Osteocyte (in vitro differentiated cells): ENCODE data around the gene MEGF9. TPM values are rescaled to one million over a fixed set of nuclear protein-coding genes. Genes with fewer than 3 reads are reported as not detected.
A peak's percentile ranks its signal among the peaks of the same experiment; 100 is the strongest.
"Not testable (repeated sequence)": the region's sequence is repeated elsewhere in the genome, so short reads cannot be mapped to it uniquely, and the experiment has no call there.

Source experiments
- DNase-seq: peaks from one replicate; pipeline ENCODE4 v3.0.0; 2021; ENCODE audit warnings: mixed read lengths; ENCODE audit not compliant: unreplicated experiment; ENCODE audit errors: extremely low spot score
- H3K27ac Mint-ChIP-seq: one replicate; pipeline ENCODE4 v1.8.0; 2021; ENCODE audit warnings: mild to moderate bottlenecking, mixed read lengths; ENCODE audit not compliant: unreplicated experiment
- H3K27me3 Mint-ChIP-seq: one replicate; pipeline ENCODE4 v1.8.0; 2021; ENCODE audit warnings: mixed read lengths; ENCODE audit not compliant: unreplicated experiment
- H3K36me3 Mint-ChIP-seq: one replicate; pipeline ENCODE4 v1.8.0; 2021; ENCODE audit warnings: mixed read lengths; ENCODE audit not compliant: unreplicated experiment
- H3K4me1 Mint-ChIP-seq: one replicate; pipeline ENCODE4 v1.8.0; 2021; ENCODE audit warnings: mixed read lengths; ENCODE audit not compliant: unreplicated experiment
- H3K4me3 Mint-ChIP-seq: one replicate; pipeline ENCODE4 v1.8.0; 2021; ENCODE audit warnings: mild to moderate bottlenecking, moderate library complexity, mixed read lengths; ENCODE audit not compliant: unreplicated experiment
- H3K9me3 Mint-ChIP-seq: one replicate; pipeline ENCODE4 v1.8.0; 2021; ENCODE audit warnings: mixed read lengths; ENCODE audit not compliant: unreplicated experiment
- CTCF ChIP-seq: fragments of 200-600 bp; sonication (generic); IDR thresholded peaks from 2 replicates; pipeline ENCODE4 v1.5.0; 2021; ENCODE audit warnings: antibody characterized with exemption, mild to moderate bottlenecking, moderate library complexity
- total RNA-seq: library from RNA; stranded (reverse); gene quantifications from 2 replicates; pipeline ENCODE4 v1.2.1, GENCODE V29; 2021

Gene MEGF9
- total RNA-seq, 1 donor from 2014 or later: 21.4 TPM

DNA sequence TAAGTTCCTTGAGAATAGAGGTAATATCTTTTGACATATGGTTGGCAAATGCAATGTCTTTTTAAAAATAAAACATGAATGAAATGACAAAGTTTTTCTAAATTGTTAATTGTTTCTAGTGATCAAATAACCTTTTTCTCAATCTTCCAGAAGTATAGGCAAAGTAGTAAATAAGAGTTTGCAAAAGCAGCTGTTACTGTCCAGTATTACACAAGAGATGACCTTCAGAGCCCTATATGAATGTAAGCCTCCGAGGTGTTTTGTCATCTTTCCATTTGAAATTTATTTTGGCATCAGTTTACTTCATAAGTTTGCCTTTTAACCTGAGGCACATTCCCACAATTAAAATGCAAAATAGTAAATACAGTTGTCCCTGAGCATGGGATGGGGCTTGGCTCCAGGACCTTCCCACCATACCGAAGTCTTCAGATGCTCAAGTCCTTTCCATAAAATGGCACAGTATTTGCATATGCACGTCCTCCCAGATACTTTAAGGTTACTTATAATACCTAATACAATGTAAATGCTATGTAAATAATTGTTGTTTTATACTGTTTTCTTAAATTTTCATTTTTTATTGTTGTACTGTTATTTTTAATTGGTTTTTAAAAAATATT lies 65.6 kb downstream of the MEGF9 start:
- DNase-seq: no peak
- Mint-ChIP-seq H3K4me3 (no peak overlapping the region), H3K9me3 (no peaks in the 10 kb centered on the region), H3K36me3 (peaks cover 3% of the 10 kb centered on the region), H3K4me1 (peaks cover 30% of the 10 kb centered on the region), H3K27ac (no peak overlapping the region), H3K27me3 (no peaks in the 10 kb centered on the region)
- TF ChIP-seq CTCF: no peak

GRCh38 chr9:120646948-120647347 lies 67.3 kb downstream of the MEGF9 start:
- Mint-ChIP-seq H3K27ac (no peak overlapping the region), H3K36me3 (peaks cover 3% of the 10 kb centered on the region), H3K4me1 (peaks cover 38% of the 10 kb centered on the region), H3K27me3 (no peaks in the 10 kb centered on the region), H3K4me3 (no peak overlapping the region), H3K9me3 (no peaks in the 10 kb centered on the region)
- TF ChIP-seq CTCF: no peak
- no peak for DNase-seq

DNA sequence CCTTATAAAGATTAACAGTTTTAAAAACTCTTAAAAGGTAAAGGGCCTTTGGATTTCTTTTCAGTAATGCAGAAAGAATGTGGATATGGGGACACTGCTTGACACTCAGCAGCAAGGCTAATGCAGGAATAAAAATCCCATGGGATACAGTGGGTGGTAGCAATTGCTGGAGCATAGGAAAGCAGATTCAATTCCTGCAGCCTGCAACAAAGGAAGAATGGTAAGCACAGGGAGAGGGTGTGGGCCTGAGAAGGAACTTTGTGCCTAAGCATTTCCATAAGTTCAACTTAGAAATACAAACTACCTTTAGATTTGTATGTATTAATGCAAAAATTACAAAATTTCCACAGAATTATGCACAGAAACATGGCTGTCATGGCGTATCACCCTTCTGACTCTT lies 68.5 kb downstream of the MEGF9 start:
- Mint-ChIP-seq H3K27ac (no peak overlapping the region), H3K27me3 (no peaks in the 10 kb centered on the region), H3K9me3 (peaks cover 6% of the 10 kb centered on the region), H3K4me1 (peaks cover 35% of the 10 kb centered on the region), H3K4me3 (no peak overlapping the region), H3K36me3 (peaks cover 8% of the 10 kb centered on the region)
- no peak for DNase-seq
- TF ChIP-seq CTCF: no peak

- Mint-ChIP-seq H3K9me3 (peaks cover 6% of the 10 kb centered on the region), H3K36me3 (peaks cover 8% of the 10 kb centered on the region), H3K4me3 (no peak overlapping the region), H3K27ac (no peak overlapping the region), H3K27me3 (no peaks in the 10 kb centered on the region), H3K4me1 (peaks cover 29% of the 10 kb centered on the region)
- TF ChIP-seq CTCF: no peak
- no peak for DNase-seq
Observed at GRCh38 chr9:120643061-120643460, 71.2 kb downstream of the MEGF9 start.

GRCh38 chr9:120642129-120642770 lies 72.0 kb downstream of the MEGF9 start:
- TF ChIP-seq CTCF: no peak
- DNase-seq: no peak
- H3K4me1 Mint-ChIP-seq: peaks cover 29% of the 10 kb centered on the region
- H3K9me3 Mint-ChIP-seq: peaks cover 6% of the 10 kb centered on the region
- H3K27me3 Mint-ChIP-seq: no peaks in the 10 kb centered on the region
- H3K36me3 Mint-ChIP-seq: peaks cover 8% of the 10 kb centered on the region
- peak overlapping the region; percentile 72 for H3K27ac Mint-ChIP-seq
- H3K4me3 Mint-ChIP-seq: no peak overlapping the region

DNA sequence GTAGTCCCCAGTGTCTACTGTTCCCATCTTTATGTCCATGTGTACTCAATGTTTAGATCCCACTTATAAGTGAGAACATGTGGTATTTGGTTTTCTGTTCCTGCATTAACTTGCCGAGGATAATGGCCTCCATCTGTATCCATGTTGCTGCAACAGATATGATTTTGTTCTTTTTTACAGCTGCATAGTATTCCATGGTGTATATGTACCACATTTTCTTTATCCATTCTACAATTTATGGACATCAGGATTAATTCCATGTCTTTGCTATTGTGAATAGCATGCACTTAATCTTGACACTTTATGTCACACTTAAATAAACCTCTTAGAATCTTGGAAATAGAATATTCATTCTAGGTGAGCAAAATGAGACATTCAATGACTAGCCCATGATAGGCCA lies 73.4 kb downstream of the MEGF9 start:
- H3K4me3 Mint-ChIP-seq, H3K27ac Mint-ChIP-seq, DNase-seq, H3K27me3 Mint-ChIP-seq: not testable (repeated sequence)
- H3K36me3 Mint-ChIP-seq: peaks cover 11% of the 10 kb centered on the region
- H3K9me3 Mint-ChIP-seq: peaks cover 11% of the 10 kb centered on the region
- H3K4me1 Mint-ChIP-seq: peaks cover 23% of the 10 kb centered on the region
